ENCODE measurements around the gene CCDC77.

CCDC77 gene

DNA sequence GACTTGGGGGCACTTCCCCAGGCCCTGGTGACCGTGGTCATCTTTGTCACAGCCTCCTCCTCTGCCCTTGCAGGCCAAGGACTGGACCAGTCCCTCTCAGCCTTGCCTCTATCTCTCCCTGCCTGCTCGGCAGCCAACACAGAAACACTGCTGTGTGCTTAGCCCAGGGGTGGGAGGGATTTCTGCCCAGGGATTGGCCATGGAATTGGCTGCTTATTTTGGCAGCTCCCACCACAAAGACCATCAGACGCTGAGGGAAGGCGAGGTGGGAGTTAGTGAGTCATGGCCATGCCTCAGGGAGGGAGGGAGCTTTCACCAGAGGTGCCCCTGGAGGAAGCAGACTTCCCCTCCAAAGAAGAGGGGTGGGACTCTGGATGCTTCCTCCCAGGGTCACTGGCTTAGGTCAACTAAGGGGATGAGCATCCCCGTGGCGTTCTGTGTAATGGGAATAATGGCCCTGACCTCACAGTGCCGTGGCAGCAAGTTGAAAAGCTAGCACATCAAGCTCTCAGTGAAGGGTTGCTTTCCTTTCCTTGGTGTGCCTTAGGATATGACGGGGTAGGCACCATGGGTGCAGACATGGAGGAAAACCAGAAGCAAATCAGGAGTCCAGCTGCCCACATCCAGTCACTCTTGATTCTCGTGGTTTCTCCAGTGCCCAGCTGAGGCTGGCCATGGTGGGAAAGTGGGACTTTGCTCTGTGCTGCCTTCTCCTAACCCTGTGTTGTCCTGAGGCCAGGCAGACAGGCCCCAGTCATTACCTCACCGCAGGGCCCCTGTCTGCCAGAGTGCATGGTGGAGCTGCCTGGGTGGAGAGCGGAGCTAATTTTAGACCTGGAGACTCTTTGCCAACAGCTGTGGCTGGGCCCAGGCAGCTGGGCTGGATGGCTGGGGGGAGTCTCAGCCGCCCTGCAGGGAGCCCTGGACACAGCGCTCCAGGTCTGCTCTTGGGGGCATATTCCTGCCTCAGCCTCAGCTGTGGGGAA is 79.7 kb downstream of the CCDC77 start:
- DNase-seq, result peak in 1 of 56 donors; percentile 5

DNA sequence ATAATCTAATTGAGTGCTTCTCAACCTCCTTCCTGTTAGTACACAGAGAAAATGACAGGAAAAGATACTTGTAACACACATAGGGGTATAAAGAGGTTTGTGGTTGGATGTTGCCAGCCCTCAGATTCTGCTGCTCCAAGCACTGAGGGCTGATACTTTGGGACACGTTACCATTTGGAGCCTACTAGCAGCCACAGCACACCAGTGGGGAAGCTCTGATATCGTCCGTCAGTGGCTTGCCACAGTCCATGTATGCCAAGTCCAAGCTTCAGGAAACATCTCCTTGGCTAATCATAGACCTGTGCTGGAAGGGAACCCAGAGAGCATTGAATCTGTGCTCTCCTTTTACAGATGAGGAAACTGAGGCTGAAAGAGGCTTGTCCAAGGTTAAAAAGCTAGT is 80.6 kb downstream of the CCDC77 start:
- DNase-seq, result no peak

DNA sequence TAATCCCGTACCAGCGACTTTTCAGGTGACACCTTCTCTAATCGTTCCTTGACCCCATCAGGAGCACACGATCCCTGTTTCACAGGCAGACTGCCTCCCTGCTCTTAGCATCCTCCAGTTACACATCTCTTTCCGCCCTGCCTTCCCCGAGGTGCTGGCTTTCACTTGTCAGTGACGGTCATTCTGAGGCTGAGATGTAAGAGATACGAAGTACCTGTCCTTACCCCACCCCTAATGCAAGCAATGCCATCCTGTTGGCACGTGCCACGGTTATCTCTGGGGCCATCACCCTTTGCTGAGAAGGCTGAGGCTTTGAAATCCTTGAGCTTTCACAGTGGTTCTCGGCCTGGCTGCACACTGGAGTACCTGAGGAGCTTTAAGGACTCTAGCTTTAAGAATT is 82.7 kb downstream of the CCDC77 start:
- no peak for DNase-seq

DNA sequence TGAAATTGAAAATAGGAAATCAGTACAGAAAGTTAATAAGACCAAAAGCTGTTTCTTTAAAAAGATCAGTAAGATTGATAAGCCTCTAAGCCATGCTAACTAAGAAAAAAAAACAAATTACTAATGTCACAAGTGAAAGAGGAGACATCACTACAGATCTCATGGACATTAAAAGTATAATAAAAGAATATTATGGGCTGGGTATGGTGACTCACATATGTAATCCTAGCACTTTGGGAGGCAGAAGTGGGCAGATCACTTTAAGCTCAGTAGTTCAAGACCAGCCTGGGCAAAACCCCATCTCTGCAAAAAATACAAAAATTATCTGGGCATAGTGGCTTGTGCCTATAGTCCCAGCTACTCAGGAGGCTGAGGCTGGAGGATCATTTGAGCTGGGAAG is 88.8 kb downstream of the CCDC77 start:
- DNase-seq, result no peak

Data from nucleus accumbens (tissue), 56 donors.